GM21390 (cell line): ENCODE data around the gene RHOT2.

Experiments used
- ATAC-seq: cut with Tn5 transposase; IDR thresholded peaks from one replicate; pipeline ENCODE4 v1.9.1; 2021; ENCODE audit not compliant: unreplicated experiment

RHOT2 gene

DNA sequence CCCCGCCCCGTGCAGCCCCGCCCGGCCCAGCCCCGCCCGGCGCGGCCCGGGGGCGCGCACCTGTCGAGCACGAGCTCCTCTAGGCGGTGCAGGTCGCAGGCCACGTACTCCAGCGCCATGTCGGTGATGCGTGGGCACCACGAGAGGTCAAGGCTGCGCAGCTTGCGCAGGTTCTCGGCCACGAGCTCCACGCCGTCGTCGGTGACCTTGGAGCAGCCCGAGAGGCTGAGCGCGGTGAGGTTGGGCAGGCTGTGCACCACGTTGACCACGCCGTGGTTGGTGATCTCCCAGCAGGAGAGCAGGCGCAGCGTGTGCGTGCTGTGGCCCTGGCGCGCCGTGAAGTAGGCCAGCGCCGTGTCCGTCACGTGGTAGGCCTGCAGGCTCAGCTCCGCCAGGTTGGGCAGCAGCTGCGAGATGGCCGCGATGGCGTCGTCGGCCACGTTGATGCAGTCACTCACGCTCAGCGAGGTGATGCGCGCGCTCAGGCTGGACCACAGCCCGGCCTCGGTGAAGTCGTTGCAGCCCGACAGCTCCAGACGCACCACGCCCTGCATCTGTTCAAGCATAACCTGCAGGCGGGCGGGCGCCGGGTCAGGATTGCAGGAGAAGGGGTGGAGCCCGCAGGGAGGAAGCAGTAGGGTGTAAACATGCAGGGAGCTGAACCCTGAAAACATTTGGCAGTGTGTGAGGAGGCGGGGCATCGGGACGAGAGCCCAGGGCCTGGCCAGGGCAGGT, 27.6 kb downstream of the RHOT2 start:
- no peak for ATAC-seq

- ATAC-seq = no peak
Observed at GRCh38 chr16:698911-699671, 31.2 kb downstream of the RHOT2 start.

- ATAC-seq = no peak
Observed at GRCh38 chr16:700684-701584, 33.0 kb downstream of the RHOT2 start.

DNA sequence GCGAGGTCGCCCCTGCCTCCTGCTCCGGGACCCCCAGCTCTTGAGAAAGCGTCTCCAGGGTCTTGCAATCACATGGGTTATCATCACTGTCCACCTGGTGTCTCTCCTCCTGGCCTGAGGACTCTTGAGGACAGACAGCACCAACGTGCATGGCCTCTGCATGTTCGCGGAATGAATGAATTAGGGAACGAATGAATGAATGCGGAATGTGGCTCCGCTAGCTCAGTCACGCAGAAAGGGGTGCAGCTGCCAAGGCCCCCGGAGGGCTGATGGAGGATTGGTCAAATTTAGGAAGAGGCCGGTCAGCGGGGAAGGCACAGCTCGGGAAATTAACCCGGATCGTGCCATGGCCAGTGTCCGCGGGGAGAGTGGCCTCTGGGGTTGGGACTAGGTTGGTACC, 34.4 kb downstream of the RHOT2 start:
- no peak for ATAC-seq

GRCh38 chr16:703406-703805, 35.5 kb downstream of the RHOT2 start:
- no peak for ATAC-seq

- ATAC-seq = no peak
Observed at GRCh38 chr16:704047-704446, 36.1 kb downstream of the RHOT2 start.

- ATAC-seq = no peak
Observed at GRCh38 chr16:704552-705380, 36.8 kb downstream of the RHOT2 start.

- no peak for ATAC-seq
Observed at GRCh38 chr16:705431-706188, 37.7 kb downstream of the RHOT2 start, which contains the start of gene FBXL16. TSS of gene FBXL16 (minus strand) at chr16:705801. CDS start at chr16:697405, 8,396 bp downstream.

- ATAC-seq = no peak
Observed at GRCh38 chr16:706189-707061, 38.5 kb downstream of the RHOT2 start.

DNA sequence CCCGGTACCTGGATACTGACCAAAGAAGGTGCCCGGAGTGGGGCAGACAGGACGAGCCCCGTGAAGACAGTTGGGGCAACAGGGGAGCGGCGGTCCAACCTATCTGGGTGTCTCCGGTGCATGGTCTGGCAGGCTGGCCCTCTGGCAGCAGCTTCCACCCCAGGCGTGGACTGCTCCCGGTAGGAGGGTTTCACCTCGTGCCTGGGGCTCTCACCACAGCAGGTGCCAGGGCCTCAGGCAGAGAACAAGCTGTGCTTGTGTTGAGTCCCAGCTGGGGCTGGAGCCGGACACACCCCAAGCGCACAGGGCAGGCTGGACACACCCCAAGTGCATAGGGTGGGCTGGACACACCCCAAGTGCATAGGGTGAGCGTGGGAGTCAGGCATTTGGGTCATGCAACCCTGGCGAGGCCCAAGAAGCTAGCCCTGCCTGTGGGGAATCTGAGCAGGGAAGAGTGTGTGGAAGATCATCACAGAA, 39.2 kb downstream of the RHOT2 start:
- no peak for ATAC-seq

GRCh38 chr16:708019-708418, 40.1 kb downstream of the RHOT2 start:
- no peak for ATAC-seq

DNA sequence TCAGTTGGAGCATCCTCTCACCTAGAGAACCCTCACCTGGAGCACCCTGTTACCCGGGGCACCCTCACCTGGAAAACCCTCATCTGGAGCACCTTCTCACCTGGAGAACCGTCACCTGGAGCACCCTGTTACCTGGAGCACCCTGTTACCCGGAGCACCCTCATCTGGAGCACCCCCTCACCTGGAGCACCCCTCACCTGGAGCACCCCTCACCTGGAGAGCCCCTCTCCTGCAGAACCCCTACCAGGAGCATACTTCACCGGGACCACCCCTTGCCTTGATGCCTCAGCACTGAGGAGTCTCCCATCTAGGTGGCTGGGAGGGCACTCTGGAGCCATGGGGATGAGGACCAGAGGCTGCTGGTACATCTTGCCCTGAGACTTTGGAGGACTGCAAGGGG, 41.0 kb downstream of the RHOT2 start:
- ATAC-seq = no peak

GRCh38 chr16:709566-710499, 41.9 kb downstream of the RHOT2 start:
- no peak for ATAC-seq

DNA sequence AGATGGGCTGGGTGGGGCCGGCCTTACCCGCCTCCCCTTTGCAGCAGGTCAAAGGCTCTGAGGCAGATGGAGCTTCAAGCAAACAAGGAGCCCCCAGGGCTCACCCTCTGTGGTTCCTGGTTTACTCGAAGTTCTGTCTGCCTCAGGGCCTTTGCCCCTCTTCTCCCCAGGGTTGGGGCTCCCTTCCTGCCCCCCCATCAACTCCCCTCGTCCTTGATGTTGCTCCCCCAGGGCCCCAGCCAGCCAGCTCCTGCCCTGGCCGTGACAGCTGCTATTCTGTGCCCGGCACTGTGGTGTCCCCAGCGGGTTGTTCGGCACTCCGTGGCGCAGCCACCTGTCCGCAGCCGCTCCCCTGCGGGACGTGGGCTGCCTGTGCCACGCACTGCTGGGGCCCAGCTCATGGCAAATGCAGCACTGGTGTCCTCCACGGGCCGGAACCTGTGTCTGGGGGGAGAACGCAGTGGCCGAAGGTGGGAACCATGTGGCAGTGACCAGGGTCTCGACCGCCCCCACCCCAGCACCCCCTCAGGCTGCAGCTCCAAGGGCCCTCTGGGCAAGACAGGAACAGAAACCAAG, 42.7 kb downstream of the RHOT2 start:
- no peak for ATAC-seq

DNA sequence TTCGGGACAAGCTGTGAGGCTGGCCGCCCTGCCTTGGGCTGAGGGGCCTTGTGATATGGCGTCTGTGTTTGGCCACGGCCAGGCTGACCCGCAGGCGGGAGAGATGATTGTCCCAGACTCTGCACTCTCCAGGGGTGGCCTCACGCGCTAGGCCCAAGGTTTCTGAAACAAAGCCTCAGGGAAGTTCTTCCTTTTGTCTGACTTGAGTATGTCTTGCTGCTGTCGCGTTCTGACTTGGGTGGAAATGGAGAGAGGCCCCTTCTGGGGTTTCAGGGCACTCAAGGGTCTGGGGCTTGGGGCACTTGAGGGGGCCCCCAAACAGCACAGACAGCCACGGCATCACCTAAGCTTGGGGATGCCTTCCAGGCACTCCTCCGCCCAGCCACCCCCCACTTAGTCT, 43.2 kb downstream of the RHOT2 start:
- ATAC-seq = no peak

DNA sequence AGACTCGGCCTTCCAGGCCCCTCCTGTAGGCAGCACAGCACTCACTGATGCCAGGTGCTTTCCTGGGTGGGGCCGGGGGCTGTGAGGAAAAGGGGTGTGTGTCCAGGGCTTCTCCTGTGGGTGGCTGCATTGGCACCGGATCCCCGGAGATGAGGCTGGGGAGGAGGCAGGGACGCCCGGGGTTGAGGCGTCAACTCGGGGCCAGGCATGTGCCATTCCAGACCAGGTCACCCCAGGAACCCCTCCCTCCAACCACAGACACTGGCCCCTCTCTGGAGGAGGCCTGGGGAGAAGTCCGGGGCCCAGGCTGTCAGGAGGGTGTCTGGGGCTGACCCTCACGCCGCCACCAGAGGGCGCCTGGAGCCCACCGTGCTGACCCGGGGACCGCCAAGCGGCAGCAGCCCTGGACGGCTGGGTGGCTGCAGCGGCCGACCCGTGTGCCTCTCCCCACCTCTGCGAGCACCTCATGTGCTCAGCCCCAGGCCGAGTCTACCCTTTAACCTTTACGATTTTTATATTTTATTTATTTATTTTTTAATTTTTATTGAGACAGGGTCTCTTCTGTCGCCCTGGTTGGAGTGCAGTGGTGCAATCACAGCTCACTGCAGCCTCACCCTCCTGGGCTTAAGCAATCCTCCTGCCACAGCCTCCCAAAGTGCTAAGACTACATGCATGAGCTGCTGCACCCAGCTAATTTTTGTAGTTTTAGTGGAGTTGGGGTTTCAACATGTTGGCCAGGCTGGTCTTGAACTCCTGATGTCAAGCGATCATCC, 43.8 kb downstream of the RHOT2 start:
- ATAC-seq = no peak
